H1 (cell line): ENCODE results near the gene REC8. TPM values are rescaled to one million over a fixed set of nuclear protein-coding genes. Genes with fewer than 3 reads are reported as not detected.
A peak's percentile ranks its signal among the peaks of the same experiment; 100 is the strongest.

ENCODE experiments used
- ASH2L ChIP-seq: fragments of 200-600, 300-600 bp; sonication (generic); IDR thresholded peaks from one replicate; pipeline ENCODE4 v1.7.1; 2017; ENCODE audit warnings: low read length
- ATF2 ChIP-seq: IDR thresholded peaks from 2 replicates; pipeline ENCODE4 v1.6.1; 2012; ENCODE audit warnings: low read length, inconsistent platforms
- CBX5 ChIP-seq: fragments of 300-800, 300-1000 bp; sonication (generic); IDR thresholded peaks from 2 replicates; pipeline ENCODE4 v1.7.1; 2016; ENCODE audit warnings: antibody characterized with exemption, low read length, low read depth
- CEBPB ChIP-seq: IDR thresholded peaks from 2 replicates; pipeline ENCODE4 v1.6.1; 2012; ENCODE audit warnings: low read depth, low read length
- CREB1 ChIP-seq: IDR thresholded peaks from 2 replicates; pipeline ENCODE4 v1.6.1; 2012; ENCODE audit warnings: inconsistent platforms
- CTCF ChIP-seq, 3 experiments: IDR thresholded peaks; 1 replicate in 2 of 3; 2 replicates in 1 of 3; pipeline versions ENCODE4 v1.5.1 to v1.6.1; 2011; ENCODE audit warnings: low read length in 3 of 3, mild to moderate bottlenecking in 3 of 3, inconsistent platforms in 2 of 3, low read depth in 1 of 3, moderate library complexity in 1 of 3; ENCODE audit not compliant: insufficient read depth in 1 of 3; ENCODE audit errors: control extremely low read depth in 1 of 3
- GABPA ChIP-seq: IDR thresholded peaks from 2 replicates; pipeline ENCODE4 v1.6.1; 2011; ENCODE audit warnings: mild to moderate bottlenecking, low read length, moderate library complexity, borderline replicate concordance; ENCODE audit not compliant: insufficient read depth
- JUND ChIP-seq: IDR thresholded peaks from 2 replicates; pipeline ENCODE4 v1.6.1; 2011; ENCODE audit warnings: mild to moderate bottlenecking, improper control_type of control experiment, low read length
- KDM4A ChIP-seq: IDR thresholded peaks from one replicate; pipeline ENCODE4 v1.7.1; 2012; ENCODE audit warnings: low read depth, mild to moderate bottlenecking, moderate library complexity, low read length, inconsistent platforms; ENCODE audit not compliant: severe bottlenecking
- KDM5A ChIP-seq: fragments of 200-600 bp; IDR thresholded peaks from 2 replicates; pipeline ENCODE4 v1.7.1; 2012; ENCODE audit warnings: mild to moderate bottlenecking, low read length, inconsistent platforms, mixed read lengths
- MAX ChIP-seq: IDR thresholded peaks from 2 replicates; pipeline ENCODE4 v1.6.1; 2012; ENCODE audit warnings: inconsistent platforms
- PHF8 ChIP-seq: fragments of 200-600 bp; sonication (generic); conservative IDR thresholded peaks from 2 replicates; pipeline ENCODE4 v1.7.1; 2012; ENCODE audit warnings: low read depth, mild to moderate bottlenecking, inconsistent platforms, low read length, moderate library complexity
- POLR2A ChIP-seq, 2 experiments: IDR thresholded peaks; 1 replicate in 1 of 2; 2 replicates in 1 of 2; pipeline ENCODE4 v1.6.1; 2011; ENCODE audit warnings: low read depth in 2 of 2, low read length in 2 of 2, mild to moderate bottlenecking in 2 of 2; ENCODE audit errors: control extremely low read depth in 1 of 2
- POLR2AphosphoS5 ChIP-seq: IDR thresholded peaks from 2 replicates; pipeline ENCODE4 v1.6.1; 2011; ENCODE audit warnings: low read depth, low read length
- RAD21 ChIP-seq, 2 experiments: IDR thresholded peaks in 1 of 2; conservative IDR thresholded peaks in 1 of 2; 2 replicates each; pipeline ENCODE4 v1.6.1; 2011; ENCODE audit warnings: low read depth in 2 of 2, low read length in 2 of 2, improper control_type of control experiment in 1 of 2, inconsistent platforms in 1 of 2, mild to moderate bottlenecking in 1 of 2, moderate library complexity in 1 of 2
- SIRT6 ChIP-seq: IDR thresholded peaks from one replicate; pipeline ENCODE4 v1.7.1; 2012; ENCODE audit warnings: low read length, inconsistent platforms
- TAF7 ChIP-seq: optimal IDR thresholded peaks from 2 replicates; pipeline ENCODE3; 2011; ENCODE audit warnings: low read depth, mild to moderate bottlenecking, inconsistent platforms, low read length, moderate library complexity, borderline replicate concordance
- YY1 ChIP-seq: IDR thresholded peaks from 2 replicates; pipeline ENCODE4 v1.6.1; 2011; ENCODE audit warnings: low read depth, mild to moderate bottlenecking, low read length
- ZNF274 ChIP-seq: IDR thresholded peaks from 2 replicates; pipeline ENCODE4 v1.7.0; 2012; ENCODE audit warnings: low read length, borderline replicate concordance; ENCODE audit errors: extremely low read depth
- polyA plus RNA-seq, 7 experiments: library from polyadenylated mRNA; depleted of rRNA in 3 of 7; stranded (reverse) in 5 of 7; unstranded in 2 of 7; fragments of >200 nt in 5 of 7; fragments of 200-250 nt in 2 of 7; gene quantifications; 1 replicate in 5 of 7; 2 replicates in 1 of 7; 4 replicates in 1 of 7; pipeline versions ENCODE4 v1.2.1 to v1.2.3, GENCODE V29; 2011 to 2013; ENCODE audit warnings: missing spikeins in 2 of 7, mixed read lengths in 2 of 7
- total RNA-seq: library from RNA; stranded (reverse); fragmentation: NEBNext Ultra II Directional; extraction: Animal tissue kit (Norgen Biotek cat#: 25700); gene quantifications from 2 replicates; pipeline ENCODE4 v1.2.1, GENCODE V29; 2021

The REC8 gene
- total and polyA plus RNA-seq, 2 of the 8 experiments (the other 6 are each of a cell fraction or from before 2014, with no cell fraction given), result 9.8 to 28.5 TPM

- TF ChIP-seq CREB1 (peak; percentile 96), KDM5A (peak; percentile 77), ASH2L (peak; percentile 81), PHF8 (peak; percentile 84), POLR2A (IDR thresholded peaks at IDR 0.05; ENCODE audit: control extremely low read depth in 1 of 2, low read depth in 2 of 2, low read length in 2 of 2) (peak; percentile 87 to 95), KDM4A (peak; percentile 56), ATF2 (peak; percentile 39; the same call in 1 of the 2 replicates), POLR2AphosphoS5 (peak; percentile 85), TAF7 (peak; percentile 84), ZNF274 (no peak), CBX5 (no peak), GABPA (no peak), JUND (peak; percentile 61), CEBPB (peak; percentile 97), MAX (peak; percentile 72; the same call in 1 of the 2 replicates), YY1 (peak; percentile 93), CTCF (IDR thresholded peaks at IDR 0.05; ENCODE audit: control extremely low read depth in 1 of 3, insufficient read depth in 1 of 3, low read depth in 1 of 3, low read length in 3 of 3) (peak; percentile 77 to 95 (median 92)), SIRT6 (no peak), RAD21 (IDR thresholded peaks at IDR 0.05 in 1 of 2, conservative IDR thresholded peaks at IDR 0.05 in 1 of 2; ENCODE audit: low read depth in 2 of 2, low read length in 2 of 2) (peak; percentile 65 to 73)
Measured at GRCh38 chr14:24215495-24216344, 43.8 kb downstream of the REC8 start, which contains the start of gene MDP1 (continued).
